K562 (cell line): Measurements from ENCODE around the gene PIAS3. TPM values are rescaled to one million over a fixed set of nuclear protein-coding genes. Genes with fewer than 3 reads are reported as not detected.

ENCODE experiments used
- BRF1 ChIP-seq: IDR thresholded peaks from 3 replicates; pipeline ENCODE4 v1.6.1; 2011; ENCODE audit warnings: borderline replicate concordance, mild to moderate bottlenecking; ENCODE audit not compliant: insufficient read length; ENCODE audit errors: extremely low read depth
- CBFA2T2 ChIP-seq: fragments of 450-650 bp; conservative IDR thresholded peaks from 2 replicates; pipeline ENCODE4 v1.6.1; 2017; ENCODE audit warnings: mild to moderate bottlenecking
- CEBPZ ChIP-seq: fragments of 150-350 bp; IDR thresholded peaks from 2 replicates; pipeline ENCODE4 v1.6.1; 2014; ENCODE audit warnings: low read depth, mild to moderate bottlenecking, low read length, borderline replicate concordance
- ELF1 ChIP-seq: fragments of 200-800 bp; sonication (Bioruptor generic); IDR thresholded peaks from 2 replicates; pipeline ENCODE4 v1.6.1; 2016; ENCODE audit warnings: missing genetic modification characterization, missing compliant biosample characterization
- KAT7 ChIP-seq: sonication (generic); formaldehyde crosslinking; IDR thresholded peaks from 2 replicates; pipeline ENCODE4 v1.8.0; 2022; ENCODE audit warnings: missing genetic modification reagents, mild to moderate bottlenecking, borderline replicate concordance
- NCOA6 ChIP-seq: fragments of 450-650 bp; IDR thresholded peaks from 2 replicates; pipeline ENCODE4 v1.6.1; 2017; ENCODE audit warnings: mild to moderate bottlenecking
- NR3C1 ChIP-seq: sonication (generic); formaldehyde crosslinking; IDR thresholded peaks from 2 replicates; pipeline ENCODE4 v1.8.1; 2022; ENCODE audit warnings: missing genetic modification reagents
- U2AF2 ChIP-seq: fragments of 200-400 bp; formaldehyde crosslinking; optimal IDR thresholded peaks from 2 replicates; pipeline ENCODE3; 2017; ENCODE audit warnings: low read depth, mild to moderate bottlenecking, low read length
- ZBTB8A ChIP-seq: fragments of 450-650 bp; IDR thresholded peaks from 2 replicates; pipeline ENCODE4 v1.6.1; 2018; ENCODE audit warnings: mild to moderate bottlenecking, moderate library complexity; ENCODE audit not compliant: partially characterized antibody
- ZKSCAN3 ChIP-seq: fragments of 250-450 bp; sonication (Bioruptor Pico); IDR thresholded peaks from 2 replicates; pipeline ENCODE4 v1.4.0; 2020
- ZNF23 ChIP-seq: fragments of 250-450 bp; sonication (Bioruptor Pico); IDR thresholded peaks from 2 replicates; pipeline ENCODE4 v1.4.0; 2020; ENCODE audit warnings: mild to moderate bottlenecking
- ZNF408 ChIP-seq: fragments of 250-450 bp; sonication (Bioruptor Pico); IDR thresholded peaks from 2 replicates; pipeline ENCODE4 v1.4.0; 2020; ENCODE audit warnings: low read depth, mild to moderate bottlenecking, moderate library complexity
- ZNF436 ChIP-seq: fragments of 250-450, 450-650 bp; sonication (Bioruptor Pico); formaldehyde crosslinking; IDR thresholded peaks from 2 replicates; pipeline ENCODE4 v1.7.0; 2020; ENCODE audit warnings: mild to moderate bottlenecking
- ZNF707 ChIP-seq: fragments of 250-450 bp; sonication (Bioruptor Pico); conservative IDR thresholded peaks from 2 replicates; pipeline ENCODE4 v1.8.0; 2022; ENCODE audit warnings: inconsistent platforms, mild to moderate bottlenecking, moderate library complexity
- polyA plus RNA-seq, 8 experiments: library from polyadenylated mRNA; depleted of rRNA in 4 of 8; stranded (reverse) in 5 of 8; unstranded in 3 of 8; fragments of >200 nt; fragmentation: Nextera tagmentation in 2 of 8; fragmentation: Illumina TruSeq in 1 of 8; extraction: Ambion mirVana in 2 of 8; extraction: Trizol in 1 of 8; gene quantifications; 2 replicates each; pipeline versions ENCODE4 v1.2.1 to v1.2.3, GENCODE V29; 2011 to 2014; ENCODE audit warnings: inconsistent platforms in 1 of 8, missing spikeins in 1 of 8
- total RNA-seq, 7 experiments: library from RNA; depleted of rRNA in 6 of 7; stranded (reverse); fragments of >200 nt in 6 of 7; fragmentation: Illumina TruSeq in 2 of 7; extraction: Trizol in 2 of 7; gene quantifications; 2 replicates each; pipeline versions ENCODE4 v1.2.1 to v1.2.3, GENCODE V29; 2011 to 2021; ENCODE audit warnings: low replicate concordance in 1 of 7
- TF ChIP-seq, protein P1 (sequence below): fragments of 250-450 bp; sonication (Bioruptor Pico); IDR thresholded peaks from 2 replicates; pipeline ENCODE4 v1.8.0; 2022; ENCODE audit warnings: moderate library complexity, mild to moderate bottlenecking, inconsistent platforms
- TF ChIP-seq, protein P2 (sequence below): sonication (generic); formaldehyde crosslinking; IDR thresholded peaks from 2 replicates; pipeline ENCODE4 v1.8.0; 2022; ENCODE audit warnings: missing genetic modification reagents, mild to moderate bottlenecking, borderline replicate concordance

Gene PIAS3
- total and polyA plus RNA-seq, 9 of the 15 experiments (the other 6 are each of a cell fraction or from before 2014, with no cell fraction given) = 1.1 to 25.6 (median 7.9) TPM

DNA sequence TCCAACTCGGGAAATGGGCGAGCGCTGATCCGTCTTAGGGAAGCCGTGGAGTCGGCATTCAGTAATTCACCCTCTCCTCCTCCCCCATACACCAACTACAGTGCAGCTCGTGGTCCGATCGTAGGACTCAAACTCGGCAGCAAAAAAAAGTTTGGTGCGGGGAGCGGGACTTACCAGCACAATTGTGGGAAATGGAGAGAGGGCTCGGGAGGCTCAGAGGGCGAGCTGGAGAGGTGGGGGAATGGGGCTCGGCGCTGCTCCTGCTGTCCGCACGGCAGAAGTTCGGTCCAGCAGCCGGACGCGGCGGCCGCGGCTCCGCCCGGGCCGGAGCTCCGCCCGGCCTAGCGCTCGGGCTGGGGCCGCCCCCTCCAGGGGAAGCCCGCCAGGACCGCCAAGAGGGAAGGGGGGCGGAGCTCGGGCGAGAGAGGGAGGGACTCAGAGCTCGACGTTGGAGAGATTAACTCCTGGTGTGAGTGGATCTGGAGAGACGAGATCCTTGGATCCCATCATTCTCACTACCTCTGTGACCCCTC is 676 bp upstream of the PIAS3 start (continued):
- TF ChIP-seq ZNF408 (no peak), U2AF2 (no peak), ZKSCAN3 (CRISPR knock-in tag) (no peak), ZBTB8A (no peak), ZNF23 (no peak), ZNF436 (CRISPR knock-in tag) (no peak), ZNF707 (CRISPR knock-in tag) (no peak), KAT7 (CRISPR knock-in tag) (no peak), NCOA6 (no peak), CBFA2T2 (no peak), ELF1 (no peak), BRF1 (no peak), NR3C1 (CRISPR knock-in tag) (no peak), CEBPZ (no peak)
- TF ChIP-seq, protein P1, sequence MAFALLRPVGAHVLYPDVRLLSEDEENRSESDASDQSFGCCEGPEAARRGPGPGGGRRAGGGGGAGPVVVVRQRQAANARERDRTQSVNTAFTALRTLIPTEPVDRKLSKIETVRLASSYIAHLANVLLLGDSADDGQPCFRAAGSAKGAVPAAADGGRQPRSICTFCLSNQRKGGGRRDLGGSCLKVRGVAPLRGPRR (CRISPR knock-in tag) = no peak
- TF ChIP-seq, protein P2, sequence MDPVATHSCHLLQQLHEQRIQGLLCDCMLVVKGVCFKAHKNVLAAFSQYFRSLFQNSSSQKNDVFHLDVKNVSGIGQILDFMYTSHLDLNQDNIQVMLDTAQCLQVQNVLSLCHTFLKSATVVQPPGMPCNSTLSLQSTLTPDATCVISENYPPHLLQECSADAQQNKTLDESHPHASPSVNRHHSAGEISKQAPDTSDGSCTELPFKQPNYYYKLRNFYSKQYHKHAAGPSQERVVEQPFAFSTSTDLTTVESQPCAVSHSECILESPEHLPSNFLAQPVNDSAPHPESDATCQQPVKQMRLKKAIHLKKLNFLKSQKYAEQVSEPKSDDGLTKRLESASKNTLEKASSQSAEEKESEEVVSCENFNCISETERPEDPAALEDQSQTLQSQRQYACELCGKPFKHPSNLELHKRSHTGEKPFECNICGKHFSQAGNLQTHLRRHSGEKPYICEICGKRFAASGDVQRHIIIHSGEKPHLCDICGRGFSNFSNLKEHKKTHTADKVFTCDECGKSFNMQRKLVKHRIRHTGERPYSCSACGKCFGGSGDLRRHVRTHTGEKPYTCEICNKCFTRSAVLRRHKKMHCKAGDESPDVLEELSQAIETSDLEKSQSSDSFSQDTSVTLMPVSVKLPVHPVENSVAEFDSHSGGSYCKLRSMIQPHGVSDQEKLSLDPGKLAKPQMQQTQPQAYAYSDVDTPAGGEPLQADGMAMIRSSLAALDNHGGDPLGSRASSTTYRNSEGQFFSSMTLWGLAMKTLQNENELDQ (CRISPR knock-in tag) = no peak
